CD14-positive monocyte (primary cell): ENCODE measurements around the gene UGT1A6. TPM values are rescaled to one million over a fixed set of nuclear protein-coding genes. Genes with fewer than 3 reads are reported as not detected.

Experiments used
- DNase-seq, 3 donors: peaks; one replicate each; pipeline ENCODE4 v3.0.0-alpha.2; 2011 to 2022
- H2AFZ ChIP-seq: 2 replicates; pipeline ENCODE4 v1.6.0; 2012; ENCODE audit warnings: mild to moderate bottlenecking, low read depth, low read length, inconsistent platforms; ENCODE audit not compliant: insufficient read depth, poor library complexity, severe bottlenecking
- H3K27ac ChIP-seq, 2 donors: 1 replicate in 1 of 2; 2 replicates in 1 of 2; pipeline ENCODE4 v1.5.1; 2012 to 2013; ENCODE audit warnings: low read length in 2 of 2, control low read depth in 1 of 2, inconsistent platforms in 1 of 2, low read depth in 1 of 2, mild to moderate bottlenecking in 1 of 2
- H3K27me3 ChIP-seq, 2 donors: one replicate each; pipeline versions ENCODE4 v1.6.0 to v1.6.1; 2011 to 2013; ENCODE audit warnings: low read length in 2 of 2; ENCODE audit not compliant: control insufficient read depth in 2 of 2, insufficient read depth in 2 of 2
- H3K36me3 ChIP-seq, 2 donors: replicated peaks in 1 of 2; 1 replicate in 1 of 2; 2 replicates in 1 of 2; pipeline versions ENCODE4 v1.5.1 to v1.6.1; 2012 to 2013; ENCODE audit warnings: low read length in 2 of 2, control low read depth in 1 of 2, inconsistent platforms in 1 of 2, mild to moderate bottlenecking in 1 of 2; ENCODE audit not compliant: insufficient read depth in 2 of 2, control insufficient read depth in 1 of 2
- H3K4me1 ChIP-seq, 2 donors: 1 replicate in 1 of 2; 2 replicates in 1 of 2; pipeline versions ENCODE4 v1.5.1 to v1.6.1; 2012 to 2013; ENCODE audit warnings: low read length in 2 of 2, control low read depth in 1 of 2, inconsistent platforms in 1 of 2, mild to moderate bottlenecking in 1 of 2, moderate library complexity in 1 of 2; ENCODE audit not compliant: insufficient read depth in 2 of 2, control insufficient read depth in 1 of 2
- H3K4me2 ChIP-seq: replicated peaks from 2 replicates; pipeline ENCODE3; 2012; ENCODE audit warnings: low read length, moderate library complexity, mild to moderate bottlenecking; ENCODE audit not compliant: poor library complexity, severe bottlenecking; ENCODE audit errors: extremely low read depth
- H3K4me3 ChIP-seq, 3 experiments: fragments of 200-600 bp in 1 of 3; sonication (generic) in 1 of 3; replicated peaks in 1 of 3; 1 replicate in 2 of 3; 2 replicates in 1 of 3; pipeline ENCODE4 v1.5.1; 2011 to 2013; ENCODE audit warnings: low read length in 3 of 3, mild to moderate bottlenecking in 3 of 3, control low read depth in 2 of 3, low read depth in 2 of 3, inconsistent platforms in 1 of 3, moderate library complexity in 1 of 3
- H3K79me2 ChIP-seq: 2 replicates; pipeline ENCODE4 v1.6.0; 2012; ENCODE audit warnings: mild to moderate bottlenecking, control low read depth, inconsistent platforms, low read length, moderate library complexity; ENCODE audit not compliant: insufficient read depth
- H3K9ac ChIP-seq: 2 replicates; pipeline ENCODE4 v1.6.0; 2017; ENCODE audit warnings: low read length, mild to moderate bottlenecking; ENCODE audit not compliant: insufficient read depth, poor library complexity, severe bottlenecking
- H3K9me3 ChIP-seq, 2 donors: replicated peaks in 1 of 2; 1 replicate in 1 of 2; 2 replicates in 1 of 2; pipeline versions ENCODE4 v1.5.1 to v1.6.1; 2012 to 2013; ENCODE audit warnings: low read length in 2 of 2, control low read depth in 1 of 2; ENCODE audit not compliant: control insufficient read depth in 1 of 2, insufficient read depth in 1 of 2
- H4K20me1 ChIP-seq: 2 replicates; pipeline ENCODE4 v1.6.0; 2012; ENCODE audit warnings: mild to moderate bottlenecking, low read length, control low read depth, moderate library complexity; ENCODE audit not compliant: insufficient read depth
- H3K27ac Mint-ChIP-seq, 7 donors: one replicate each; pipeline ENCODE4 v1.8.0; 2020; ENCODE audit warnings: mild to moderate bottlenecking in 7 of 7, mixed read lengths in 7 of 7, moderate library complexity in 6 of 7, inconsistent platforms in 2 of 7
- H3K27me3 Mint-ChIP-seq, 3 donors: one replicate each; pipeline ENCODE4 v1.8.0; 2021 to 2022; ENCODE audit warnings: low read depth in 3 of 3, mild to moderate bottlenecking in 3 of 3, mixed read lengths in 3 of 3, moderate library complexity in 3 of 3, inconsistent platforms in 1 of 3
- H3K36me3 Mint-ChIP-seq, 2 donors: one replicate each; pipeline ENCODE4 v1.8.0; 2020; ENCODE audit warnings: mixed read lengths in 2 of 2, inconsistent platforms in 1 of 2, mild to moderate bottlenecking in 1 of 2
- H3K4me1 Mint-ChIP-seq: one replicate; pipeline ENCODE4 v1.8.0; 2020; ENCODE audit warnings: mild to moderate bottlenecking, mixed read lengths
- H3K4me3 Mint-ChIP-seq, 2 donors: one replicate each; pipeline ENCODE4 v1.8.0; 2020; ENCODE audit warnings: mild to moderate bottlenecking in 2 of 2, mixed read lengths in 2 of 2, moderate library complexity in 1 of 2
- H3K9me3 Mint-ChIP-seq, 7 donors: one replicate each; pipeline ENCODE4 v1.8.0; 2020 to 2022; ENCODE audit warnings: mixed read lengths in 7 of 7, mild to moderate bottlenecking in 6 of 7, moderate library complexity in 6 of 7, inconsistent platforms in 2 of 7
- CTCF ChIP-seq: fragments of 200-600 bp; IDR thresholded peaks from one replicate; pipeline ENCODE4 v1.8.0; 2022; ENCODE audit warnings: antibody characterized with exemption, mild to moderate bottlenecking
- WGBS: methylation state at CpG from one replicate; pipeline ENCODE4 v1.1.5; 2013; ENCODE audit warnings: missing lambda C conversion rate; ENCODE audit not compliant: insufficient coverage; 5-methylcytosine and 5-hydroxymethylcytosine counted together
- intact Hi-C, 2 donors: fragments of 100-400 bp; cut with micrococcal nuclease; formaldehyde crosslinking; loops; one replicate each; pipeline versions ENCODE4 v1.15.0 to v1.15.1; 2023
- polyA plus RNA-seq, 3 donors: library from polyadenylated mRNA; depleted of rRNA in 1 of 3; unstranded in 2 of 3; stranded (reverse) in 1 of 3; fragments of 300-500 nt in 2 of 3; fragments of >200 nt in 1 of 3; fragmentation: Illumina TruSeq in 2 of 3; gene quantifications; 1 replicate in 2 of 3; 2 replicates in 1 of 3; pipeline ENCODE4 v1.2.3, GENCODE V29; 2012 to 2021

Gene UGT1A6
- polyA plus RNA-seq, 3 donors: not detected

- Mint-ChIP-seq H3K27me3 (peaks cover 0 to 7% (median 4%) of the 10 kb centered on the region in 3 donors), H3K4me3 (no peak overlapping the region), H3K27ac (no peak overlapping the region), H3K36me3 (no peaks in the 10 kb centered on the region), H3K4me1 (no peaks in the 10 kb centered on the region), H3K9me3 (peaks cover 0 to 2% (median under 1%) of the 10 kb centered on the region in 7 donors)
- H3K4me2 ChIP-seq: no peak overlapping the region
- DNase-seq: no peak
- no peaks in the 10 kb centered on the region for H3K4me1 ChIP-seq
- no peaks in the 10 kb centered on the region for H3K36me3 ChIP-seq
- WGBS: 94% methylated on average over 18 of the region's 18 CpGs
- H3K9ac ChIP-seq: no peak overlapping the region
- H3K4me3 ChIP-seq: no peak overlapping the region
- no peaks in the 10 kb centered on the region for H4K20me1 ChIP-seq
- no peaks in the 10 kb centered on the region for H3K9me3 ChIP-seq
- intact Hi-C loops: no loop called here
- H3K79me2 ChIP-seq: no peaks in the 10 kb centered on the region
- H3K27ac ChIP-seq: no peak overlapping the region
- no peak for TF ChIP-seq CTCF
- H3K27me3 ChIP-seq: no peaks in the 10 kb centered on the region
- H2AFZ ChIP-seq: no peak overlapping the region
These were observed 98.6 kb downstream of the UGT1A6 start for GRCh38 chr2:233791151-233791882.

DNA sequence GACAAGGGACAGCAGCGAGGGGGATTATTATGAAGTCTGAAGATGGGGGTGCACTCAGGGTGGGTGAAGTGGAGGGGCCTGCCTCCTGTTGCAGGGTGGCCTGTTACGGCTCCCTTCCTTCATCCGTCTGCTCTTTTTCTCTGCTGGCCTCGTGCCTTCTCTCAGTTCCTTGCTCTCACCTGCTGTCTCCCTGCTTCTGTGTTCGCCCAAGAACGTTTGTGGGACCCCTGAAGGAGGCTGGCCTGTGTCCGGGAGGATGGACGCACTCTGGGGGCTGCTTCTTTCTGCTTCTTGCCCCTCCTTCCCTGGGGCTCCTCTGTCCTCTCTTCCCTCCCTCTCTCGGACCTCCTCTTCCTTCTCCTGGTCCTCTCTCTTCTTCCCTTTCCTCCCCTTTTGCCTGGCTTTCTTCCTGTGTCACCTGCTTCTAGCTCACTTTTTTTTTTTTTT, 99.2 kb downstream of the UGT1A6 start:
- H3K9ac ChIP-seq: no peak overlapping the region
- Mint-ChIP-seq H3K4me3 (no peak overlapping the region), H3K27ac (no peak overlapping the region), H3K9me3 (peaks cover 0 to 2% (median 0%) of the 10 kb centered on the region in 7 donors), H3K36me3 (no peaks in the 10 kb centered on the region), H3K4me1 (no peaks in the 10 kb centered on the region), H3K27me3 (peaks cover 0 to 7% (median 4%) of the 10 kb centered on the region in 3 donors)
- H2AFZ ChIP-seq: no peak overlapping the region
- H3K4me2 ChIP-seq: no peak overlapping the region
- H3K4me3 ChIP-seq: no peak overlapping the region
- intact Hi-C loops: no loop called here
- no peaks in the 10 kb centered on the region for H3K36me3 ChIP-seq
- H3K27me3 ChIP-seq: no peaks in the 10 kb centered on the region
- 84% methylated on average over 9 of the region's 9 CpGs for WGBS
- H4K20me1 ChIP-seq: no peaks in the 10 kb centered on the region
- H3K79me2 ChIP-seq: no peaks in the 10 kb centered on the region
- H3K27ac ChIP-seq: no peak overlapping the region
- no peak for DNase-seq
- no peaks in the 10 kb centered on the region for H3K9me3 ChIP-seq
- no peak for TF ChIP-seq CTCF
- no peaks in the 10 kb centered on the region for H3K4me1 ChIP-seq
